K562 (cell line): ENCODE data around the gene NXN. TPM values are rescaled to one million over a fixed set of nuclear protein-coding genes. Genes with fewer than 3 reads are reported as not detected.

Experiments used
- ATAC-seq: fragments of 200-7000 bp; cut with Tn5 transposase; 3 replicates; pipeline ENCODE4 v1.9.1; 2020; ENCODE audit warnings: moderate library complexity
- BruUV-seq: library from RNA; stranded (reverse); fragments of 400-500 nt; replicated peaks from 2 replicates; lab custom pipeline; 2021; lab: Mats Ljungman, UMichigan
- CTCF ChIA-PET: fragments of 300-600 bp; formaldehyde crosslinking; extraction: SDS; loops from one replicate; lab custom pipeline; 2021; ENCODE audit warnings: low intra/inter-chr PET ratio; lab: Yijun Ruan, JAX
- POLR2A ChIA-PET: fragments of 300-600, 350-650 bp; sonication (Branson Sonifier 250); formaldehyde crosslinking; extraction: SDS; loops from one replicate; lab custom pipeline; 2021; ENCODE audit warnings: antibody characterized with exemption, inconsistent platforms; lab: Yijun Ruan, JAX
- DNase-seq, 4 experiments: peaks; one replicate each; pipeline versions ENCODE4 v3.0.0 to v3.0.0-alpha.2; 2011 to 2018; ENCODE audit warnings: low spot score in 3 of 4, mixed read lengths in 3 of 4; ENCODE audit errors: extremely low read depth in 1 of 4
- FAIRE-seq: peaks from 2 replicates; lab custom pipeline; 2011; peaks lifted over from hg19 to GRCh38; lab: Jason Lieb, UNC
- H2AFZ ChIP-seq: 2 replicates; pipeline ENCODE4 v1.6.0; 2011; ENCODE audit warnings: low read depth, low read length, control low read depth, inconsistent platforms
- H3K27ac ChIP-seq: fragments of 200-600 bp; 3 replicates; pipeline ENCODE4 v1.8.0; 2011; ENCODE audit warnings: low read depth, mild to moderate bottlenecking, control low read depth, inconsistent platforms, low read length, moderate library complexity, mixed read lengths; ENCODE audit errors: extremely low read depth
- H3K27me3 ChIP-seq, 2 experiments: fragments of 300-600 bp in 1 of 2; 2 replicates in 1 of 2; 3 replicates in 1 of 2; pipeline versions ENCODE4 v1.6.0 to v1.8.0; 2011; ENCODE audit warnings: inconsistent platforms in 2 of 2, low read length in 2 of 2, mild to moderate bottlenecking in 1 of 2, mixed read lengths in 1 of 2, moderate library complexity in 1 of 2; ENCODE audit not compliant: control insufficient read depth in 2 of 2, insufficient read depth in 2 of 2
- H3K36me3 ChIP-seq: fragments of 300-600 bp; 3 replicates; pipeline ENCODE4 v1.8.0; 2011; ENCODE audit warnings: mild to moderate bottlenecking, low read length, inconsistent platforms; ENCODE audit not compliant: control insufficient read depth, insufficient read depth
- H3K4me1 ChIP-seq, 2 experiments: fragments of 200-600 bp in 1 of 2; replicated peaks in 1 of 2; 2 replicates in 1 of 2; 3 replicates in 1 of 2; pipeline versions ENCODE4 v1.5.1 to v1.8.0; 2011; ENCODE audit warnings: inconsistent platforms in 2 of 2, low read length in 2 of 2, mild to moderate bottlenecking in 1 of 2, mixed read lengths in 1 of 2, moderate library complexity in 1 of 2; ENCODE audit not compliant: control insufficient read depth in 2 of 2, insufficient read depth in 2 of 2
- H3K4me2 ChIP-seq: 2 replicates; pipeline ENCODE4 v1.6.1; 2011; ENCODE audit warnings: low read length, control low read depth, inconsistent platforms, mixed read lengths; ENCODE audit not compliant: insufficient read depth
- H3K4me3 ChIP-seq: fragments of 200-600 bp; sonication (generic), shearing (Covaris generic); 2 replicates; pipeline ENCODE4 v1.5.1; 2016; ENCODE audit warnings: control low read depth, inconsistent platforms
- H3K79me2 ChIP-seq: fragments of 200-600 bp; 3 replicates; pipeline ENCODE4 v1.8.0; 2011; ENCODE audit warnings: low read length, inconsistent platforms; ENCODE audit not compliant: control insufficient read depth, insufficient read depth
- H3K9ac ChIP-seq, 2 experiments: 2 replicates each; pipeline versions ENCODE4 v1.6.0 to v1.6.1; 2011; ENCODE audit warnings: low read depth in 2 of 2, low read length in 2 of 2, control low read depth in 1 of 2, inconsistent platforms in 1 of 2, mild to moderate bottlenecking in 1 of 2, mixed read lengths in 1 of 2; ENCODE audit not compliant: insufficient read depth in 1 of 2
- H3K9me1 ChIP-seq: one replicate; pipeline ENCODE4 v1.6.0; 2011; ENCODE audit warnings: inconsistent platforms, mild to moderate bottlenecking, low read length, moderate library complexity; ENCODE audit not compliant: control insufficient read depth, insufficient read depth
- H3K9me3 ChIP-seq: replicated peaks from 2 replicates; pipeline ENCODE4 v1.5.1; 2011; ENCODE audit warnings: low read depth, low read length, inconsistent platforms; ENCODE audit not compliant: control insufficient read depth, insufficient read depth
- H4K20me1 ChIP-seq: replicated peaks from 2 replicates; pipeline ENCODE4 v1.6.1; 2011; ENCODE audit warnings: low read length, inconsistent platforms, mixed read lengths; ENCODE audit not compliant: control insufficient read depth, insufficient read depth
- CREB3L1 ChIP-seq: fragments of 450-650 bp; IDR thresholded peaks from 2 replicates; pipeline ENCODE4 v1.6.1; 2014; ENCODE audit warnings: low read depth, mild to moderate bottlenecking, moderate library complexity, borderline replicate concordance
- HES1 ChIP-seq: fragments of 450-650 bp; IDR thresholded peaks from 2 replicates; pipeline ENCODE4 v1.6.1; 2016; ENCODE audit warnings: low read depth, mild to moderate bottlenecking, moderate library complexity
- HINFP ChIP-seq: fragments of 450-650 bp; conservative IDR thresholded peaks from 2 replicates; pipeline ENCODE4 v1.6.1; 2016; ENCODE audit warnings: missing genetic modification characterization, low read depth, mild to moderate bottlenecking, control low read depth, missing compliant biosample characterization
- MITF ChIP-seq: IDR thresholded peaks from 2 replicates; pipeline ENCODE4 v1.6.1; 2014; ENCODE audit warnings: antibody characterized with exemption
- ZFP1 ChIP-seq: fragments of 450-650 bp; formaldehyde crosslinking; IDR thresholded peaks from 2 replicates; pipeline ENCODE4 v1.4.0; 2020; ENCODE audit warnings: mild to moderate bottlenecking, mixed read lengths
- ZNF121 ChIP-seq: sonication (generic); formaldehyde crosslinking; conservative IDR thresholded peaks from 2 replicates; pipeline ENCODE4 v1.8.0; 2022; ENCODE audit warnings: missing genetic modification reagents
- ZNF407 ChIP-seq: fragments of 450-650 bp; IDR thresholded peaks from 2 replicates; pipeline ENCODE4 v1.6.1; 2016; ENCODE audit warnings: low read depth
- WGBS: fragments of 100-300 bp; shearing (Covaris generic); methylation state at CpG from one replicate; pipeline ENCODE4 v1.1.6; 2016; ENCODE audit warnings: low coverage, mixed read lengths; ENCODE audit not compliant: insufficient coverage; ENCODE audit errors: missing lambda C conversion rate; 5-methylcytosine and 5-hydroxymethylcytosine counted together
- in situ Hi-C: fragments of 300-500 bp; cut with MboI; formaldehyde crosslinking; loops from 4 replicates; pipeline ENCODE4 v1.15.0; 2018; ENCODE audit warnings: inconsistent platforms, mixed read lengths
- intact Hi-C: fragments of 100-400 bp; cut with micrococcal nuclease; formaldehyde crosslinking; loops from 2 replicates; pipeline ENCODE4 v1.14.2; 2022
- polyA plus RNA-seq, 8 experiments: library from polyadenylated mRNA; depleted of rRNA in 4 of 8; stranded (reverse) in 5 of 8; unstranded in 3 of 8; fragments of >200 nt; fragmentation: Nextera tagmentation in 2 of 8; fragmentation: Illumina TruSeq in 1 of 8; extraction: Ambion mirVana in 2 of 8; extraction: Trizol in 1 of 8; gene quantifications; 2 replicates each; pipeline versions ENCODE4 v1.2.1 to v1.2.3, GENCODE V29; 2011 to 2014; ENCODE audit warnings: inconsistent platforms in 1 of 8, missing spikeins in 1 of 8
- total RNA-seq, 7 experiments: library from RNA; depleted of rRNA in 6 of 7; stranded (reverse); fragments of >200 nt in 6 of 7; fragmentation: Illumina TruSeq in 2 of 7; extraction: Trizol in 2 of 7; gene quantifications; 2 replicates each; pipeline versions ENCODE4 v1.2.1 to v1.2.3, GENCODE V29; 2011 to 2021; ENCODE audit warnings: low replicate concordance in 1 of 7

Gene NXN
- total and polyA plus RNA-seq, 9 of the 15 experiments (the other 6 are each of a cell fraction or from before 2014, with no cell fraction given) = 0.08 to 0.39 (median 0.29) TPM; not detected in 5

- Histone ChIP-seq H3K9me1 (no peaks in the 10 kb centered on the region), H4K20me1 (no peaks in the 10 kb centered on the region), H3K4me3 (no peak overlapping the region), H3K9ac (no peak overlapping the region), H3K27ac (no peak overlapping the region), H3K9me3 (no peaks in the 10 kb centered on the region), H3K4me2 (no peak overlapping the region), H3K79me2 (no peaks in the 10 kb centered on the region), H3K4me1 (no peaks in the 10 kb centered on the region; a peak in 1 of 5 replicates), H3K27me3 (peaks cover 16 to 53% of the 10 kb centered on the region in 2 experiments), H3K36me3 (no peaks in the 10 kb centered on the region), H2AFZ (no peak overlapping the region)
- WGBS = 0% methylated on average over 5 of the region's 13 CpGs
- FAIRE-seq (no peak), DNase-seq (no peak), ATAC-seq (no peak)
- POLR2A ChIA-PET = no interaction called here
- intact Hi-C loops (loop anchor here (5.0 kb wide), 1 partner anchor 176 kb away; no protein-coding TSS in a partner anchor), in situ Hi-C loops (no loop called here)
- BruUV-seq = no TSS peak
- CTCF ChIA-PET = interaction anchor here (0.6 kb wide), 1 partner anchor 38 kb away, joined by 3 read pairs; no protein-coding TSS in a partner anchor
- TF ChIP-seq ZNF121 (CRISPR knock-in tag) (no peak), ZFP1 (CRISPR knock-in tag) (no peak), HES1 (no peak), HINFP (no peak), ZNF407 (no peak), MITF (no peak), CREB3L1 (no peak)
These were observed 173.2 kb downstream of the NXN start for GRCh38 chr17:806346-806745.
